T-helper 2 cell treated with Interferon-gamma antibody and Interleukin-4, amounts not matched to agents 100 ng/mL and 5 ng/mL, for 36 hours (primary cell): ENCODE data around the gene EPHA5. TPM values are rescaled to one million over a fixed set of nuclear protein-coding genes. Genes with fewer than 3 reads are reported as not detected.

Experiments used
- intact Hi-C: fragments of 100-400 bp; cut with micrococcal nuclease; formaldehyde crosslinking; loops from one replicate; pipeline ENCODE4 v1.15.1; 2023
- total RNA-seq: library from RNA; stranded (reverse); gene quantifications from 2 replicates; pipeline ENCODE4 v1.2.3, GENCODE V29; 2022

The EPHA5 gene
- total RNA-seq, 1 donor from 2014 or later = not detected

DNA sequence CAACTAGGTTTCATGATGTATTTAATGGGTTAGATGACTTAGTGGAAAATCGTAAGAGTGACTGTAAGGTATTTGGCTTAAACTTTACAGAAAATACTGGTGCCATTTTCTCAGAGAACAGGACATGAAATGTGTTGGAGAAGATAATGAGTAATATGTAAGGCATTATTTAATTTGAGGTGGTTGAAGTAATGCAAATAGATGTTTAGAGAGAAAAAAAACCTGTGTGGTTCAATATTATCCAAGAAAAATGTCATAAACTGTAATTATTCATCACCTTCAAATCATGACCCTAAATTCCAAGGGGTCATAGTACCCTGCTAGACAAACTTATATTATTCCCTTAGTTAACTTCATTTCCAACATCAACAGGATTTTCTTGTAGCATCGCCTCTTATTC, 171.7 kb downstream of the EPHA5 start:
- intact Hi-C loops = no loop called here

DNA sequence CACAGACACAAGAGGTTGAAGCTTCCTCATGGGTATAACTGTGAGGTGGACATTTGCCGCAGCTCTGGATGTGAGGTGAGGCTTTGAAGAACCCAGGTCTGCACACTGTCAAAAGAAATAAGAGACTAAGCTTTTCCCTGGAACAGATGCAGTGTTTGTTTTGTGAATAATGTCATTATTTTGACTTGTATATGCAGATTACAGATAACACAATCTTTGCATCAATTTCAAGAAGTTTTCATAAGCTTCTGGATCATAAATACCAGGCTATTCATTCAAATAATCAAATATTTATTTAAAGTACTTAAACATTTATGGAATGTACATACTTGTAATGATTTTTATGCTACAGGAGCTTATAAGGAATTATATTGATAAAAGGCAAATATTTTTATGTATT, 174.8 kb downstream of the EPHA5 start:
- intact Hi-C loops = no loop called here

DNA sequence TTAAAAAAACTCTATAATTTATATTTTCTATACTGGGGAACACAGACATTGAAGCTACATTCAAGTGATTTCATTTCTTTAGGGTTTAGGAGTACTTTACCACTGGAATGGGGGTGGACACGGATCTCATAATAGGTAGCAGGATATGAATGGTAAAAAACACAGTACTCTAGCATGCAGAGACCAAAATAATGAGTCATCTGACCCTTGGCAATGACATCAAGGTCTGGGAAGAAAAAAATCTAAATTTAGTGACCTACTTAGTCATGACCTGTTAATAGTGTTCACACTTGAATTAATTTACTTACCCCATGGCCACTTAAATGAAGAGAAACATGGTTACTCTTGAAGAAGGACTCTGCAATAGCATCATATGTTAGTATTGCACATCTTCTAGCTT, 187.9 kb downstream of the EPHA5 start:
- intact Hi-C loops = no loop called here

DNA sequence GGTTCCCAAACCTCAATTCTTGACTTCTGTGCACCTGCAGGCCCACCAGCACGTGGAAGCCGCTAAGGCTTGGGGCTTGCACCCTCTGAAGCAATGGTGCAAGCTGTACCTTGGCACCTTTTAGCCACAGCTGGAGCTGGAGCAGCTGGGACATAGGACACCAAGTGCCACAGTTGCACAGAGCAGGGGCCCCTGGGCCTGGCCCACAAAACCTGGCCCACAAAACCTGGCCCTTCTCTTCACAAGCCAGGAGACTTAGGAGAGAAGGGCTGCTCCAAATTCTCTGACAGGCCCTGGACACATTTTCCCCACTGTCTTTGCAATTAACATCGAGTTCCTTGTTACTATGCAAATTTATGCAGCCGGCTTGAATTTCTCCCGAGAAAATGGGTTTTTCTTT, 197.8 kb downstream of the EPHA5 start:
- intact Hi-C loops = no loop called here

DNA sequence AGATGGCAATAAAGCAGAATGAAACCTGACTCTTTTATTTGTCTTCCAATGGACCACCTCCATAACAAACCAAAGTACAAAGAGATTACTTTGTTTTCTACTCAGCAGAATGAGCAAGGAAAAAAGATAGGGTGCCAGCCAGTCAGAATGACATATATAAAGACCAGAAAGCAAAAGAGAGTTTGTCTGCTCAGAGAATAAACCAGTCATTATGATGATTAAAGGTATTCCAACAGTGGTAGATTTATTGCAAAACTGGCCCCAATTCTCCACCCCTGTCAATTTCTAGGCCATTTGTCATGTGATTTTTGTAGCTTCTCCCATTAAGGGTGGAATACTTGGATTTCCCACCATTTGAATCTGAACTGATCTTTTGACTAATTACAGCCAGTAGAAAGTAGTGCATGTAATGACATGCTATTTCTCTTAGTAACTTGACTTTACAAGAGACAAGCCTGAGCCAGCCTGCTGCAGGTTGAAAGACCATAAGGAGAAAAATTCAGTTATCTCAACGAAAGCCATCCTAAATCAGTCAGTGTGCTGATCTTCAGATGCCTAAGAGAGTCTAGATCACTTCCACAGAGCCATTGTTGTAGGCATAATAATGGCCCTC, 203.1 kb downstream of the EPHA5 start:
- intact Hi-C loops = no loop called here

DNA sequence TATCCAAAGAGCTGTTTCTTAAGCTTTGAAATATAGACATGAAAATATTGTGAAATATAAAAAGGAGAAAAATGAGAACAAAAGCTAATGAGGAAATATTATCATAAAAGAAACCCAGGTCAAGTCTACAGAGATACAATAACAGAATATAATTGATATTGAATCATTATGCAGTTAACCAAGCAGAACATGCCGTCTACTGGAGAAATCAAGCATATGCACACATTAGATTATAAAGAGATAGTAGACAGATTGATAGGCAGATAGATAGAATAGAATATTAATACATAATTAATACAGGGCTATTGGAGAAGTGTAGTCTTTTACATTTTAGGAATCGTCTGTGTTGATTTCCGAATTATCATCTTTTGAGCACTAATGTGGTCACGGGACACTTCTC, 208.5 kb downstream of the EPHA5 start:
- intact Hi-C loops = no loop called here

DNA sequence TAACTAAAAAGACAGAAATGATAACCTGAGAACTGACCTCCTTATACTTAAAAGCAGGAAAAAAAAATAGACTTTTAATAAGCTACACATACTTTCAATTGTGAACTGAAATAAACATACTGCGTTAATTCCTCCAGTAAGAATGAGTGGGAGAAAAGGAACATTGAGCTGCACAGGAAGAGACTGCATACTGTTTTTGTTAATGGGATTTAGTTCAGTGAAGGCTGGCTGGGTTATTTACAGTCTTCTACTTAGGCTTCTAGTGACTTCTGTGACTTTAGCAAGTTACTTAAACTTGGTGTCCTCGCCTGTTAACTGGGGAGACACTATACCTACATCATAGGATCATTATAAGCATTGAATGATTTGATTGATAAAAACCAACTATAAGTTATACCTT, 213.3 kb downstream of the EPHA5 start:
- intact Hi-C loops = no loop called here

DNA sequence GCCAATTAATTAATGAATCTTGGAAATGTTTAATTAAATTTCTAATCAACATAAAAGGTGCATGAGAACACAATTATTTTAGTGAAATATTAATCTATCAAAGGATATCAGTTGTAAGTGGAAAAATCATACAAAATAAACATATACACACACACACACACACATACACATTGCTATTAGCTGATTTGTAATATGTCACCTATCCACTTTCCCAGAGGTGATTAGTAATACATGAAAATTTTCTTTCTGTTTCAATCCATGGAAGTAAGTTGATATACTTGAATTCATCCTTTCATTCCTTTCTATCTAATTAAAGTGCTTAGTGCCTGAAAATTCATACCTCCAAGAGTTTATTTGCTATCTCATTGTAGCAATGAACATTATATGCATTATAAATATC, 213.7 kb downstream of the EPHA5 start:
- intact Hi-C loops = no loop called here

DNA sequence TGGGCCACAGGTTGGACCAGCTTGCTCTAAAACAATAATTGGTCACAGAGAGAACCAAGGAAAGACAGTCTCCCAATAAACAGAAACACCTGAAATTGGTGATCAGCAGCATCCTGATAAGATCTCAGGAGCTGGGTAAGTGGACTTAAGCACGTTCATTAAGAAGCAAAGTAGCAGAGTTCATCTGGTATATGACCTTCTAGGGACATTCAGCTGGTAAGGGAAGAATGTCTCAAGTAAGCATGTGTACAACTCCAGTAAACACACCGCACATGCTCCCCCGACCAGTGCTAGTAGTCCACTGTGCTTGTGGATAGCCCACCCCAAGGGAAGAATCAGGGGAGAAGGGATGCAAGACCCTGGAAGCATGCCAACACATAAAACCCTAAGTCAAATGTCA, 216.9 kb downstream of the EPHA5 start:
- intact Hi-C loops = no loop called here

DNA sequence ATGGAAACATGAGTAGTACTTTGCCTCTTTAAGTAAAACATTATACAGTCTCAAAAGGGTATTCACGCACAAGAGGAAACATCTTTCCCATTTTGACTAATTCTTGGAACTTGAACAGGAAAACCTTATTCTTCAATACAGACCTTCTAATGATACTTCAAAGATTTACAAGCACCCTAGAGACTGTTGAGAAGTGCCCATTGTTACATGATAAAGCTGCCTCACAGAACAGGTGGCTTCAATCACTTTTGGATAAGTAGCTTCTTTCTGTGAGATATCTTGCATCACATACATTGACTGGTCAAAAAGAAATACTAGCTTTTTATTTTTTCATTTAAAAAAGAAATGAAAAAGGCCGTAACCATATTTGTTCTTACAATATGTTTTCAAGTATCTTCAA, 219.4 kb downstream of the EPHA5 start:
- intact Hi-C loops = no loop called here

DNA sequence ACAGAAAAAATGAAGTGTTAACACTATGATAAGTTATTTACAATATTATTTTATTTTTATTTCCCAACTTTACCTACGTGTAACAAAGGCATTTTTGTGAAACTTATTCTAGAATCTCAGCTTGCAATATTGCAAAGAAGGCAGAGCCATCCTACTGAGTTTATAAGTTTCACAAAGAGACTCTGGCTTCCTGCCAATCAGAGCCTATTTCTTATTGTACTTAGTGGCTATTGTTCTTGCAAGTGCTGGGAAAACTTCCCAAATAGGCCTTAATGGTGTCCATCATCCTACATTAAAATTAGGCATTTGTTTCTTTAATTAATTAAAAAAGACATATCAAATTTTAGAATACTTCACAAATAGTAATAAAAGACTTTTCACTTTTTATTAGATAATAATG, 233.2 kb downstream of the EPHA5 start:
- intact Hi-C loops = no loop called here

DNA sequence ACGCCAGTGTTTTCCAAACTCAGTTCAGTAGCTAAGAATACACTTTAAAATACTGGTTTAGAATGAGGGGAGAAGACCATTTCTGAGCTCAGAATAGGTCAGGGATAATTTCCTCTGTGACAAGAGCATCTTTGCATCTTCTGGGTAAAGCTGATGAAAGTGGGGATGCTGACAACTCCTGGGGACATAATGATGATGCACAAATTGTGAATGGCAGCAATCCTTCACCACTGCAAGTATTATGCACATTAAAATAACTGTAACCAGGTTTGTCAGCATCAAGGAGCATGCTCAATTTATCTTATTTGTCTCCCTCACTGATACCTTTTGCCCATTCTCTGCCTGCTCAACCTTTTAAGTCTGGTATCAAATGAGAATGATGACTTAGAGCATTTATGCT, 248.2 kb downstream of the EPHA5 start:
- intact Hi-C loops = no loop called here

DNA sequence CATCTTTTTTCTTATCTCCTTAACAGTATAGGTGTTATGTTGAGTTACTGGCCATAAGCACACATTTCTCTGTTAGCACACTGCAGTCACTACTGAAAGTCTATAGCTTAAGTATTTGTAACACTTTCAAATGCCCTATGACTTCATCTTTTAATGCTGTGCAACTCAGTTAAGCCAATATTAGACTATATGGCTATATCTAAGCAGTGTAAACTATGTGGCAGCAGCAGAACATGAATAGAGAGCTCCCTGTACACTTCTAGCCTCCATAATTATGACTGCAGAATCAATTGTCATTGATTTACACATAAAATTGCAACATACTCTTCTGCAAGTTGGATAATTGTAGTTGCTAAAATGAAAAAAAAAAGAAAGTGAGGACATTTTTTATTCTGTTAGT, 250.3 kb downstream of the EPHA5 start:
- intact Hi-C loops = no loop called here

DNA sequence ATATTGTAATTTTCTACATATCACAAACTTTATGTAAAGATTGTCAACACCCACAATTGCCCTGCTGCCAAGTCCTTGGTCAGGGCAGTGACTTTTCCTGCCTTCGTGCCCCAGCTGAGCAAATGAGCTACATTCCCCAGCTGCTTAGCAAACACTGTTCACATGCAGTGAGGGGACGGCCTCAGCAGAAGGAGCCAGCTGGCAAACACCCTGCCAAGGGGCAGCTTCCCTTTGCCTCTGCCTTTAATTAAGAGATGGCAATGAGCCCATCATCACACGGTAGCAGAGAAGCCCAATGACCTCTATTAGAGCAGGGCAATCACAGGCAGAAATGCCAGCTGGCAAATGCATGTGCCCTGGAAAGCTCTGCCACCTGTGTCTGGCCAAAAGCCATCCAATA, 253.4 kb downstream of the EPHA5 start:
- intact Hi-C loops = no loop called here

DNA sequence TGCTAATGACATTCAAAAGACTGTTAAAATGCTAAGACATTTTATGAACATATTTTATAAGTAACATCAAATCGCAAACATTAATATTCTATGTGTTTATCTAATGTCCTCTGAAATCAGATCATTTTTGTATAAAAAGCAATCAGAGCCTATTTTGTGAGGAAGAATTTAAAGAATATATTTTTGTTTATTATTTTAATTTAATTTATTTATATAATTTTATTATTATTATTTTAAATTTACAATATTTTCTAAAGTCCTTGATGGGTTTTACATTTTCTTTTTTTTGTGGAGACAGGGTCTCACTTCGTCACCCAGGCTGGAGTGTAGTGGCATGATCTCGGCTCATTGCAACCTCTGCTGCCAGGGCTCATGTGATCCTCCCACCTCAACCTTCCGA, 262.8 kb downstream of the EPHA5 start:
- intact Hi-C loops = no loop called here

DNA sequence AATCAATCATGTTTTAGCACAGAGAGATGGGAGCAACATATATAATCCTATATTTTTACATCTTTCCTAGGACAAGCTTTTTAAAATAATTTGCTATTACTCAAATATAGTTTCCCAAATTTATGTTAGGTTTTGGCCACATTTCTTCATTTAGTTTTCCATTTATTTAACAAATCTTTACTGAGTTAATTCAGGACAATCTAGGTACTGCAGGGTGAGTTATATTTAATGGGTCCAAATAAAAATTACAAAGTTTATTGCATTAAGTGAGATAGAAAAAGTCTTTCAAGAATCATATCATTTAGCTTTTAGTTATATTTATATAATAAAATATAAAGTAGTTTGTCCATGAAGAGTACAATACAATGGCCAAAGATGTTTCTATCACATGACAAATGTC, 269.2 kb downstream of the EPHA5 start:
- intact Hi-C loops = no loop called here

DNA sequence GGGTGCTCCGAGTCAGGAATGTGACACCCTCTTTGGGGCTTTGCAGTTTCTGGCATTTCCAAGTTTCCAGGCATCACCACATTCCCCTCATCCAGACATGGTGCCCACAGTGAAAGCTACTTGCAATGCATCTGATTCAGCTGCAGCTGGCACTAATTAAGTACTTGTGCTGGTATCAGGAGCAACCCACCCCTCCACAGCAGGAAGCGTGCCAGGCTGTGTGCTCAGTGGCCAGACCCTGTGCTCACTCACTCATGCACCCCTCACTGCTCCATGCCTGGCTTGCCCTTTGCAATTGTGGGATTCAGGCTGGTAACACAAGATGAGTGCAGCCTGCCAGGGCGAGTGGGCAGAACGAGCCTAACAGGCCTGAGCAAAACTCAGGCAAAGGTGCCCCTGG, 271.2 kb downstream of the EPHA5 start:
- intact Hi-C loops = no loop called here

DNA sequence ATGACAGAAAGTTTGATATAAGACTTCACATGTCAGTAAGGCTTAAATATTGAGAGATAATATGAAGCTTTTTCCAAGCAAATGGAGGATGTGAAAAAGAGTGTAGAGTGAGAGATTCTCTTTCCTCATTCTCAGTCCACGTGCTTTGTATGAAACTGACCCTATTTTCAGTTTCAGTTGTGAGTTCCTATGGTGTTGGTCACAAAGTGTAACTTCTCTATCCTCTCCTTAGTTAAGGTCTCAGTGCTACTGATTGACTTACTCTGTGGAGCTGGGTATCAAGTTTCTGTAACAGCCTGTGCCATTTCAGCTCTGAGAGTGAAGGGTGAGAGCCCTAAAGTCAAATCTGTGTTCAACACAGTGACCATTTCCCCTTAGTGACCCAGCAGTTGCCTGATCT, 277.2 kb downstream of the EPHA5 start:
- intact Hi-C loops = no loop called here

DNA sequence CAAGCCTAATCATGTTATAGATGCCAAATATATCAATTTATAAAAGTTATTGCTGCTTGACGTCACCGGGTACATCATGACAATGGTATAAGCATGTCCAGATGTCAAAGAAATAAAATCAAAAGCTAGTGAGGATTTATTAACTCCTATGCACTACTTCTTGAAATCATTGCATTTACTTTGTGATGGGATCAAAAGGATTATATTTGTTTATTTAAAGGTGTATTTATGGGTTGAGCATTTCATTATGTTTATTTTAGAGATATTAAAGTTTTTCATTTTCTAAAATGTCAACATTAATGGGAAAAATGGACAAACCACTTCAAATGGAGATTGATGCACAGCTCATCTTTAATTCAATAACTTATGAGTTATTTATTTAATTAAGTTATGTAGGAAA, 277.8 kb downstream of the EPHA5 start:
- intact Hi-C loops = no loop called here

DNA sequence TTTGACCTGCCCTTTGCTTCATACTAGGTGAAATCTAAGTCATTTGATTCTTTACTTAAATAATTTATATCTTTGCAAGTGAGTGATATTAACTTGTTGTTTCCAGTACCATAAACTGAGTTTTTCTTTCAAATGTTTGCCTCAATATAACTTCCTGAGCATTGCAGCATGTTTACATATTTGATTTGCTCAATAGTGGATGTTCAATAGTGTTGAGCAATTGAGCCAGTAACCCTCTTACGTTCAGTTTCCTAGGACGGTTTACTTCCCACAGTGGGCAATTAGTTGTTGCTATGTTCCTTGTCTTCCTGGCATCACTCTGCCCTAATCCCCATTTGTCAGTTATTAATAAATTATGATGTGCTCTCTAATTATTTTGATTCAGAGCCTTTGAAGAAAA, 278.5 kb downstream of the EPHA5 start:
- intact Hi-C loops = no loop called here

DNA sequence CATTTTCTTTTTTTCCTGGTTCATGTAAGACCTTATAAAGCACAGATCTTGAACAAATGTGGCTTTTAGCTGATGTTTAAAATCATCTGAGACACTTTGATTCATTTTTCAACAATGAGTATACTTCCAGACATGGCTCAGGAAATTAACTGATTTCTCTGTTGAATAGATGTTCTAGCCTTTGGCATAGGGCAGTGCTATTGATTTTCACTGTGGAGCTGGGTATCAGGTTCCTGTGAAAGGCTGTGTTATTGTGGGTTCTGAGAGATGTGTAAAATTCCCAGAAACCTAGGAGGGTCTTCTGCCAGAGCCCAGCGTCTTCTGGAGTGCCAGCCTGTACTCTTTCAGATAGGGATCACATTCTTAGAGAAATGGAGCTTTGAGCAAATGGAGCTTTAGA, 278.9 kb downstream of the EPHA5 start:
- intact Hi-C loops = no loop called here

DNA sequence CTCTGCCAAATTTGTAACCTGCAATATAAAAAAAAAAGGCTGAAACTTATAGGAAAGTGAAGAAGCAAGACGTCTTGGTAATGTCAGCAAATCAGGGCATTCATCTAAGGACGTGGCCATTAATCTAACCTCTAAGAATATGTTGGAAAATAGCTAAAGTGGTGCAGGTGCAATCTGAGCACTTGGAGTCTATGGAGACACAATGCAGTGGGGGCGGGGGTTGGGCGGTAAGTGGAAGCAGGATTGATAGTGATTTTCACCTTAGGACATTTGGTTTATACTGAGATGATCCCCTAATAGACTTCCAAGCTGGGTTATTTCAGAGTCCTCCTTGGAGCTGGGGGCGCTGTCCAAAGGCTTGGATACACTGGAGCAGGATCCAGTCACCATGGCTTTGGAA, 283.4 kb downstream of the EPHA5 start:
- intact Hi-C loops = no loop called here

DNA sequence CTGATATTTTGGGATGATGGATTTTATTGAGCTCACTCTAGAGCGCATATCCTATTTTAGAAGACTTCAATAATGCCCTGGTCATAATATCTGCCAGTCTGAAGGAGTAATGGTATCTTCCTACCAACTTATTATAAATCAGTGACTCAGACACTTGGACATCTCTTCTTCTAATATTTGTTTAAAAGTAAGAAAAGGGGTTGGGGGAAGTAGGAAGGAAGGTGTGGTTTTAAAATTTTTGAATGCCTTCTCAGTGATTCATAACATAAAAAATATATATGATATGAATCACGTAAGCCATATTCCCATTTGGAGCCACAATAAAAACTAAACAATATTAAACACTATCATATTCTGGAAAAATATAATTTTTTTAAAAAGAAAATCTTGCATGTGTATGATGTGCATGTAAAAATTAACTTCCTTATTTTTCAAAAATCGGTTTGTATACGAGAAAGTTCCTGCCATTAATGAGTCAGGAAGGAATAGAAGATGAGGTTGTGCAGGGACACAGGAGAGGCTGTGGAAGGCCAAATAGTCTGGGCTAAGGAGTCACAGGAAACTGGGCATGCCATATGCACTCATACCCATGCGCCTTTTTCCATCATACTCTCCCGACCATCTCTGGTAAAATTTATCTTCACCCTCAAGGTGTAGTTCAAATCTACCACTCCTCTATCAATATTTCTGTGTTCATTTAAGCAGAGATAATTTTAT, 286.5 kb downstream of the EPHA5 start:
- intact Hi-C loops = no loop called here

DNA sequence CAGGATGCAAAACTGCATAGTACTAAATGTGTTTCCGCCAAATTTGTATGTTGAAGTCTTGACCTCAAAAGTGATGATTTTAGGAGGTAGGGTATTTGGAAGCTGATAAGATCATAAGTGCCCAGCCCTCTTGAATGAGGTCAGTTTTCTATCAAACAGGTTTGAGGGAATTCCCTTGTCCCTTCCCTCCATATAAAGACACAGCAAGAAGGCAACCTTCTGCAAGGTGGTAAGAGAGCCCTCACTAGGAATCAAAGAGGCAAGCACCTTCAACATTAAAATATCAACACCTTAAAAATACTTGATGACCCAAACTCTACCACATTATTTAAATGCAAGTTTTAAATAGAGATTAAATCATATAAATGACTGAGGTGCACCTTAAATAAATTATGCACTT, 288.6 kb downstream of the EPHA5 start:
- intact Hi-C loops = no loop called here
